ENCODE measurements around the gene TLE3. TPM values are rescaled to one million over a fixed set of nuclear protein-coding genes. Genes with fewer than 3 reads are reported as not detected.
A peak's percentile ranks its signal among the peaks of the same experiment; 100 is the strongest.

TLE3 gene
- total and polyA plus RNA-seq, 2 of the 4 experiments (the other 2 are of a cell fraction) = 6.5 to 16.3 TPM

GRCh38 chr15:70121624-70122302 lies 24.0 kb upstream of the TLE3 start:
- Histone ChIP-seq H3K27me3 (ENCODE audit: control insufficient read depth, insufficient read depth, low read length) (peaks cover 49% of the 10 kb centered on the region), H2BK5ac (ENCODE audit: low read depth, low read length, poor library complexity, severe bottlenecking) (no peak overlapping the region), H3K4ac (ENCODE audit: low read depth, low read length) (no peak overlapping the region), H2AFZ (replicated peaks; ENCODE audit: low read length, poor library complexity) (no peak overlapping the region), H3K14ac (replicated peaks; ENCODE audit: low read depth, low read length) (no peak overlapping the region), H3K27ac (ENCODE audit: insufficient read depth, low read length) (no peak overlapping the region), H3K9me3 (ENCODE audit: control insufficient read depth, insufficient read depth, low read length) (0 out of 2 replicates have a peak, but pooled peaks cover 3% of the 10 kb centered on the region), H2BK20ac (ENCODE audit: low read depth, low read length) (no peak overlapping the region), H3K18ac (ENCODE audit: low read depth, low read length) (no peak overlapping the region), H3K79me1 (ENCODE audit: low read depth in 1 of 2, low read length in 2 of 2) (no peaks in the 10 kb centered on the region), H2BK120ac (ENCODE audit: low read depth, low read length) (no peak overlapping the region), H2BK15ac (ENCODE audit: low read depth, low read length) (no peak overlapping the region), H4K20me1 (ENCODE audit: insufficient read depth, low read length) (no peaks in the 10 kb centered on the region), H3K4me1 (ENCODE audit: control insufficient read depth, insufficient read depth, low read length) (peaks cover 5% of the 10 kb centered on the region; the same call in 1 of the 2 replicates), H2AK9ac (replicated peaks; ENCODE audit: low read depth, low read length, poor library complexity) (no peak overlapping the region), H3K4me3 (ENCODE audit: insufficient read depth, low read depth, low read length) (no peak overlapping the region), H4K91ac (ENCODE audit: insufficient read depth, low read depth, low read length) (no peak overlapping the region), H3K4me2 (ENCODE audit: low read depth, low read length) (no peak overlapping the region), H3K9ac (ENCODE audit: low read depth, low read length) (no peak overlapping the region), H3K9me1 (ENCODE audit: insufficient read depth, low read length) (no peaks in the 10 kb centered on the region), H2AK5ac (ENCODE audit: low read depth, low read length) (no peak overlapping the region), H3K36me3 (ENCODE audit: control insufficient read depth, insufficient read depth, low read length) (no peaks in the 10 kb centered on the region), H4K8ac (ENCODE audit: low read depth in 2 of 2, low read length in 2 of 2) (no peak overlapping the region), H3K56ac (ENCODE audit: extremely low read depth, insufficient read depth, low read length) (no peak overlapping the region), H4K5ac (ENCODE audit: low read depth, low read length) (no peak overlapping the region), H3K23ac (ENCODE audit: low read depth, low read length) (no peak overlapping the region)
- in situ Hi-C loops (cut with MboI; ENCODE audit: low sequenced_read_pairs) (no loop called here), dilution Hi-C loops (cut with HindIII; ENCODE audit: low sequenced_read_pairs, unreplicated experiment) (no loop called here), intact Hi-C loops (cut with micrococcal nuclease) (no loop called here)
- ChIA-PET POLR2A (ENCODE audit: unreplicated experiment) (no interaction called here), CTCF (no interaction called here)
- 0% methylated on average over 2 of the region's 8 CpGs; no CpG with 5 or more reads in 1 of the 2 experiments for WGBS, 2 experiments (ENCODE audit: extremely low coverage in 2 of 2, insufficient read length in 1 of 2)
- BruUV-seq (replicated peaks) = no TSS peak
- DNase-seq (peak; percentile 80), ATAC-seq (ENCODE audit: low read depth) (peak; percentile 91)
- no peak for TF ChIP-seq MAZ (IDR thresholded peaks at IDR 0.05; ENCODE audit: borderline replicate concordance, low read depth, low read length)
- peak; percentile 56; the same call in 1 of the 2 replicates for TF ChIP-seq CEBPB (IDR thresholded peaks at IDR 0.05; ENCODE audit: low read depth, low read length)
- no peak for TF ChIP-seq RCOR1 (IDR thresholded peaks at IDR 0.05; ENCODE audit: insufficient replicate concordance, low read length)
- no peak for TF ChIP-seq BHLHE40 (IDR thresholded peaks at IDR 0.05; ENCODE audit: low read depth, low read length)
- TF ChIP-seq CTCF (conservative IDR thresholded peaks at IDR 0.05; ENCODE audit: low read depth, low read length) = 0 out of 2 replicates have a peak, but pooled peaks have one; percentile 10
